H9 (cell line): ENCODE measurements around the gene ATG7. TPM values are rescaled to one million over a fixed set of nuclear protein-coding genes. Genes with fewer than 3 reads are reported as not detected.

Experiments
- DNase-seq: peaks from one replicate; pipeline ENCODE4 v3.0.0-alpha.2; 2017
- H2AFZ ChIP-seq: one replicate; pipeline ENCODE4 v1.6.1; 2013; ENCODE audit warnings: mild to moderate bottlenecking, low read length, control low read depth, moderate library complexity
- H2AK5ac ChIP-seq: 2 replicates; pipeline ENCODE4 v1.6.1; 2013; ENCODE audit warnings: low read length, control low read depth, mixed read lengths; ENCODE audit not compliant: insufficient read length
- H2BK120ac ChIP-seq: one replicate; pipeline ENCODE4 v1.6.1; 2013; ENCODE audit warnings: low read depth, mild to moderate bottlenecking, low read length, control low read depth, inconsistent platforms; ENCODE audit not compliant: poor library complexity, severe bottlenecking
- H2BK12ac ChIP-seq: 2 replicates; pipeline ENCODE4 v1.6.1; 2013; ENCODE audit warnings: low read length, control low read depth, mixed read lengths, low read depth; ENCODE audit not compliant: insufficient read length
- H2BK15ac ChIP-seq: 2 replicates; pipeline ENCODE4 v1.6.1; 2013; ENCODE audit warnings: low read depth, low read length, control low read depth
- H2BK20ac ChIP-seq: one replicate; pipeline ENCODE4 v1.6.1; 2013; ENCODE audit warnings: low read depth, mild to moderate bottlenecking, low read length, control low read depth, inconsistent platforms; ENCODE audit not compliant: poor library complexity, severe bottlenecking
- H2BK5ac ChIP-seq: 2 replicates; pipeline ENCODE4 v1.6.1; 2013; ENCODE audit warnings: low read length, control low read depth, mixed read lengths; ENCODE audit not compliant: insufficient read length
- H3K14ac ChIP-seq: 2 replicates; pipeline ENCODE4 v1.6.1; 2013; ENCODE audit warnings: low read length, control low read depth; ENCODE audit not compliant: insufficient read depth
- H3K18ac ChIP-seq: 2 replicates; pipeline ENCODE4 v1.6.1; 2013; ENCODE audit warnings: low read depth, mild to moderate bottlenecking, mixed read lengths, low read length, control low read depth; ENCODE audit not compliant: insufficient read length
- H3K23ac ChIP-seq: 2 replicates; pipeline ENCODE4 v1.6.1; 2013; ENCODE audit warnings: low read length, control low read depth, mixed read lengths, low read depth; ENCODE audit not compliant: insufficient read length
- H3K23me2 ChIP-seq: 2 replicates; pipeline ENCODE4 v1.6.1; 2013; ENCODE audit warnings: low read depth, mild to moderate bottlenecking, mixed read lengths, low read length, control low read depth; ENCODE audit not compliant: insufficient read length, poor library complexity, severe bottlenecking
- H3K27ac ChIP-seq: 2 replicates; pipeline ENCODE4 v1.5.1; 2013; ENCODE audit warnings: low read length, control low read depth, mixed read lengths, low read depth; ENCODE audit not compliant: insufficient read length
- H3K27me3 ChIP-seq: 2 replicates; pipeline ENCODE4 v1.6.1; 2013; ENCODE audit warnings: low read length, control low read depth, inconsistent platforms; ENCODE audit not compliant: insufficient read depth
- H3K4ac ChIP-seq: 2 replicates; pipeline ENCODE4 v1.6.1; 2013; ENCODE audit warnings: low read depth, mild to moderate bottlenecking, control low read depth, inconsistent platforms, low read length, moderate library complexity
- H3K4me1 ChIP-seq: 2 replicates; pipeline ENCODE4 v1.6.1; 2013; ENCODE audit warnings: low read length, control low read depth, inconsistent platforms; ENCODE audit not compliant: insufficient read depth
- H3K4me2 ChIP-seq: 2 replicates; pipeline ENCODE4 v1.6.1; 2013; ENCODE audit warnings: low read length, control low read depth, mixed read lengths; ENCODE audit not compliant: insufficient read length, insufficient read depth
- H3K56ac ChIP-seq: 2 replicates; pipeline ENCODE4 v1.6.1; 2013; ENCODE audit warnings: low read depth, mild to moderate bottlenecking, mixed read lengths, low read length, control low read depth; ENCODE audit not compliant: insufficient read length
- H3K79me1 ChIP-seq: 2 replicates; pipeline ENCODE4 v1.6.1; 2013; ENCODE audit warnings: low read depth, mild to moderate bottlenecking, moderate library complexity, low read length, control low read depth, inconsistent platforms; ENCODE audit not compliant: insufficient read depth, poor library complexity, severe bottlenecking
- H3K79me2 ChIP-seq: 2 replicates; pipeline ENCODE4 v1.6.1; 2013; ENCODE audit warnings: low read length, control low read depth, inconsistent platforms; ENCODE audit not compliant: insufficient read depth
- H3K9ac ChIP-seq: 2 replicates; pipeline ENCODE4 v1.6.1; 2013; ENCODE audit warnings: low read length, control low read depth, mixed read lengths; ENCODE audit not compliant: insufficient read length; ENCODE audit errors: extremely low read depth
- H3K9me3 ChIP-seq: one replicate; pipeline ENCODE4 v1.6.1; 2013; ENCODE audit warnings: low read depth, low read length, inconsistent platforms; ENCODE audit not compliant: control insufficient read depth
- H3T11ph ChIP-seq: one replicate; pipeline ENCODE4 v1.6.1; 2013; ENCODE audit warnings: mild to moderate bottlenecking, low read length, control low read depth, inconsistent platforms
- H4K20me1 ChIP-seq: one replicate; pipeline ENCODE4 v1.6.1; 2013; ENCODE audit not compliant: control insufficient read depth, insufficient read length, insufficient read depth
- H4K5ac ChIP-seq: 2 replicates; pipeline ENCODE4 v1.6.1; 2013; ENCODE audit warnings: low read depth, mild to moderate bottlenecking, mixed read lengths, low read length, control low read depth; ENCODE audit not compliant: insufficient read length
- H4K8ac ChIP-seq: replicated peaks from 2 replicates; pipeline ENCODE4 v1.6.1; 2013; ENCODE audit warnings: low read length, control low read depth, mixed read lengths, low read depth; ENCODE audit not compliant: insufficient read length
- H4K91ac ChIP-seq: 2 replicates; pipeline ENCODE4 v1.6.1; 2013; ENCODE audit warnings: low read depth, mild to moderate bottlenecking, moderate library complexity, mixed read lengths, low read length, control low read depth; ENCODE audit not compliant: insufficient read length
- H3K27ac Mint-ChIP-seq, 3 experiments: 2 replicates in 2 of 3; 3 replicates in 1 of 3; pipeline ENCODE4 v1.8.0; 2020 to 2021; ENCODE audit warnings: mixed read lengths in 3 of 3, mild to moderate bottlenecking in 1 of 3, moderate library complexity in 1 of 3
- H3K27me3 Mint-ChIP-seq: 2 replicates; pipeline ENCODE4 v1.8.0; 2021; ENCODE audit warnings: low read depth, mild to moderate bottlenecking, moderate library complexity, mixed read lengths
- H3K36me3 Mint-ChIP-seq, 3 experiments: 2 replicates in 2 of 3; 3 replicates in 1 of 3; pipeline ENCODE4 v1.8.0; 2020 to 2021; ENCODE audit warnings: low read depth in 3 of 3, mixed read lengths in 3 of 3; ENCODE audit not compliant: insufficient read depth in 1 of 3
- H3K4me1 Mint-ChIP-seq, 2 experiments: 2 replicates each; pipeline ENCODE4 v1.8.0; 2020; ENCODE audit warnings: mixed read lengths in 2 of 2
- H3K4me3 Mint-ChIP-seq, 2 experiments: 2 replicates in 1 of 2; 3 replicates in 1 of 2; pipeline ENCODE4 v1.8.0; 2020 to 2021; ENCODE audit warnings: mild to moderate bottlenecking in 2 of 2, mixed read lengths in 2 of 2, moderate library complexity in 1 of 2
- H3K9me3 Mint-ChIP-seq, 2 experiments: 2 replicates in 1 of 2; 3 replicates in 1 of 2; pipeline ENCODE4 v1.8.0; 2020; ENCODE audit warnings: mild to moderate bottlenecking in 2 of 2, mixed read lengths in 2 of 2, moderate library complexity in 1 of 2
- CTCF ChIP-seq: fragments of 200-600 bp; sonication (generic); conservative IDR thresholded peaks from 3 replicates; pipeline ENCODE4 v1.8.0; 2021; ENCODE audit warnings: antibody characterized with exemption, mild to moderate bottlenecking
- WGBS: extraction: QIAGEN DNeasy Blood & Tissue Kit; methylation state at CpG from one replicate; pipeline ENCODE4 v1.1.7; 2013; ENCODE audit warnings: missing lambda C conversion rate, low lambda C conversion rate, mixed read lengths; ENCODE audit not compliant: insufficient read length; ENCODE audit errors: extremely low coverage; 5-methylcytosine and 5-hydroxymethylcytosine counted together
- total RNA-seq: library from RNA; stranded (reverse); gene quantifications from 2 replicates; pipeline ENCODE4 v1.2.1, GENCODE V29; 2021

The ATG7 gene
- total RNA-seq, 1 experiment from 2014 or later = 17.9 TPM

- Histone ChIP-seq H3K9ac (no peak overlapping the region), H3K18ac (no peak overlapping the region), H3K4me2 (no peak overlapping the region), H3K23me2 (no peaks in the 10 kb centered on the region), H4K8ac (no peak overlapping the region), H3K79me1 (no peaks in the 10 kb centered on the region), H3K79me2 (no peaks in the 10 kb centered on the region), H2BK5ac (no peak overlapping the region), H2BK12ac (no peak overlapping the region), H3K9me3 (no peaks in the 10 kb centered on the region), H3K27me3 (no peaks in the 10 kb centered on the region), H2BK15ac (no peak overlapping the region), H2BK20ac (no peak overlapping the region), H3K4me1 (no peaks in the 10 kb centered on the region), H2AFZ (no peak overlapping the region), H2BK120ac (no peak overlapping the region), H3K4ac (no peak overlapping the region), H2AK5ac (no peak overlapping the region), H4K20me1 (no peaks in the 10 kb centered on the region), H3T11ph (no peak overlapping the region), H3K56ac (no peak overlapping the region), H4K91ac (no peak overlapping the region), H3K27ac (no peak overlapping the region), H4K5ac (no peak overlapping the region), H3K23ac (no peak overlapping the region), H3K14ac (no peak overlapping the region)
- Mint-ChIP-seq H3K4me3 (no peak overlapping the region), H3K9me3 (no peaks in the 10 kb centered on the region; a peak in 1 of 5 replicates), H3K27me3 (peaks cover 1% of the 10 kb centered on the region), H3K4me1 (no peaks in the 10 kb centered on the region), H3K27ac (no peak overlapping the region), H3K36me3 (no peaks in the 10 kb centered on the region)
- no CpG with 5 or more reads among the region's 6 CpGs for WGBS
- DNase-seq = no peak
- TF ChIP-seq CTCF = no peak
Measured at GRCh38 chr3:11248596-11248995, 23.6 kb upstream of the ATG7 start.
